HPDE6-E6E7 (cell line): Measurements from ENCODE around the gene LRRC10.

ENCODE experiments used
- DNase-seq: peaks from one replicate; pipeline ENCODE4 v3.0.0; 2011; ENCODE audit warnings: missing footprints; ENCODE audit errors: extremely low spot score

Gene LRRC10

GRCh38 chr12:69570000-69570516 is 40.6 kb downstream of the LRRC10 start:
- peak; percentile 49 for DNase-seq

DNA sequence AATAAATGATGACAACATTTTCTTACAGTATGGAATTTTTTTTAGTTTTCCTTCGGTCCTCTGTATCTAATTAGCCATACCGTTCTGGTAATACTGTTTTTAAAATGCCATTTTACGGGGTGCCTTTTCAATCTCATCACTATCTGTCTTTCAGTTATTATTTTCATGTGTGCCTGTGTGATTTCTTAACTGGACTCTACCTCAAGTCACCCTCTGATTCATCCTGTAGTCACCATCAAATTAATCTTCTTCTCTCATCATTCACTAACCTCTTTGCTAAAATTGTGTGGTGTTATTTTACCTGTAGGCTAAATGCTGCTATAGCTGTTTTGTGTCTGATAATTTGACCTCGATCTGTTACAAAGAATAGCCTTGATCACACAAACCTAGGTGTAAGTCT is 41.5 kb downstream of the LRRC10 start:
- DNase-seq = peak; percentile 31

- no peak for DNase-seq
Measured at GRCh38 chr12:69566603-69567002, 44.1 kb downstream of the LRRC10 start.

DNA sequence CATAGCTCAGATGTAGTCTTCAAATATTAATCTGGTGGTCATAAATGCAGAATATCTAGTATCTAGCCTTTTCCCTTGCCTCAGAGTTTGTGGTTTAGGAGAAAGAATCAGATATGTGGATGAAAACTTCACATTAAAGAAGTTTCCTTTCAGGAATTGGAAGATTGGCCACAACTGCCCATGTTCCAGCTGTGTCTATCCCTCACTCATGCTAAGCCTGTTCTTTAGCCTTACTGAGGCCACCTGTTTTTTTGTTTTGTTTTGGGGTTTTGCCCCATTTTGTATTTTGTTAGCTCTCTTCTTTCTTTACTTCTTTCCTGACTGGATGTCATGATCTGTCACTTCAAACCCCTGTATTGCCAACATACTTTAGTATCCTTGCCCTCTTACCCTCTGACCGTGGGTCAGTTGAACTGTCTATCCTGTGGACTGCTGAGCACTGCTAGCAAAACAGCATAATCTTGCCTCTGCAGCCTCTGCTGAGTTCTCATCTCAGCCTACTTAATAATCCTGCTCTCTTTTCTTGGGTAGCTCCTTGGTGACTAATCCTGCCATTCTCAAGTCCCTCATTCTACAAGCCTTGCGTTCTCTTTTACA is 47.4 kb downstream of the LRRC10 start:
- no peak for DNase-seq
